ENCODE data around the gene GPS2. TPM values are rescaled to one million over a fixed set of nuclear protein-coding genes. Genes with fewer than 3 reads are reported as not detected.
"Not testable (repeated sequence)": the region's sequence is repeated elsewhere in the genome, so short reads cannot be mapped to it uniquely, and the experiment has no call there.

GPS2 gene
- total and polyA plus RNA-seq, 2 donors (not counting 3 experiments of a cell fraction or from before 2014, with no cell fraction given), result 51.6 to 132 TPM

GRCh38 chr17:7340179-7340578, 25.0 kb upstream of the GPS2 start:
- Histone ChIP-seq H3K4me1 (ENCODE audit: control insufficient read depth, extremely low read depth, insufficient read depth, low read length) (no peaks in the 10 kb centered on the region), H4K20me1 (replicated peaks; ENCODE audit: control insufficient read depth, extremely low read depth, insufficient read depth, low read length) (no peaks in the 10 kb centered on the region), H3K27me3 (ENCODE audit: control insufficient read depth in 2 of 2, insufficient read depth in 2 of 2, low read length in 2 of 2) (no peaks in the 10 kb centered on the region), H3K9ac (replicated peaks; ENCODE audit: extremely low read depth, insufficient read depth, low read length) (no peak overlapping the region), H3K79me2 (ENCODE audit: control insufficient read depth, insufficient read depth, low read length) (no peaks in the 10 kb centered on the region), H3K4me3 (replicated peaks in 1 of 3; ENCODE audit: insufficient read depth in 1 of 3, low read depth in 1 of 3, low read length in 3 of 3) (no peak overlapping the region), H3K9me1 (replicated peaks; ENCODE audit: control insufficient read depth, extremely low read depth, insufficient read depth, low read length) (no peaks in the 10 kb centered on the region), H3K9me3 (replicated peaks; ENCODE audit: control insufficient read depth, insufficient read depth, low read length) (no peaks in the 10 kb centered on the region), H3K4me2 (ENCODE audit: insufficient read depth, low read length) (no peak overlapping the region), H3K36me3 (ENCODE audit: control insufficient read depth in 2 of 2, extremely low read depth in 1 of 2, insufficient read depth in 2 of 2, low read length in 2 of 2) (no peaks in the 10 kb centered on the region), H3K27ac (ENCODE audit: insufficient read depth, low read depth, low read length) (no peak overlapping the region), H2AFZ (ENCODE audit: low read depth, low read length) (no peak overlapping the region)
- TF ChIP-seq JUN (IDR thresholded peaks at IDR 0.05; ENCODE audit: borderline replicate concordance, insufficient read depth, insufficient read length, low read depth), result no peak
- TF ChIP-seq, protein P1, sequence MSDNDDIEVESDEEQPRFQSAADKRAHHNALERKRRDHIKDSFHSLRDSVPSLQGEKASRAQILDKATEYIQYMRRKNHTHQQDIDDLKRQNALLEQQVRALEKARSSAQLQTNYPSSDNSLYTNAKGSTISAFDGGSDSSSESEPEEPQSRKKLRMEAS (IDR thresholded peaks at IDR 0.05; ENCODE audit: insufficient read depth, insufficient read length), result no peak
- no peak for TF ChIP-seq FOS (IDR thresholded peaks at IDR 0.05; ENCODE audit: borderline replicate concordance, insufficient read depth, low read length)
- no peak for TF ChIP-seq POLR2AphosphoS5 (IDR thresholded peaks at IDR 0.05; ENCODE audit: insufficient read depth, low read depth, low read length)
- no peak for TF ChIP-seq GATA2 (IDR thresholded peaks at IDR 0.05; ENCODE audit: insufficient read depth, insufficient read length, low read depth, low read length)
- TF ChIP-seq MYC (IDR thresholded peaks at IDR 0.05; ENCODE audit: low read depth, low read length), result no peak
- no peak for TF ChIP-seq CTCF (IDR thresholded peaks at IDR 0.05; ENCODE audit: extremely low read depth in 1 of 2, insufficient read depth in 1 of 2, low read depth in 1 of 2, low read length in 2 of 2)
- no peak for TF ChIP-seq EZH2 (IDR thresholded peaks at IDR 0.05; ENCODE audit: borderline replicate concordance, low read depth, low read length, severe bottlenecking)
- TF ChIP-seq POLR2A (IDR thresholded peaks at IDR 0.05; ENCODE audit: low read depth, low read length), result no peak
- FAIRE-seq (no peak), DNase-seq (ENCODE audit: low read depth, low spot score) (no peak)
- ChIA-PET CTCF (interaction anchor here (2.8 kb wide), 1 partner anchor 11 kb away, joined by 8 read pairs; the partner anchor contains the start of gene NEURL4), POLR2A (no interaction called here)
- intact Hi-C loops (cut with micrococcal nuclease), result no loop called here
- no TSS peak for BruUV-seq (replicated peaks)
- dilution Hi-C loops (cut with MboI; ENCODE audit: extremely low pct_ligation_motif_present, low sequenced_read_pairs), result no loop called here

DNA sequence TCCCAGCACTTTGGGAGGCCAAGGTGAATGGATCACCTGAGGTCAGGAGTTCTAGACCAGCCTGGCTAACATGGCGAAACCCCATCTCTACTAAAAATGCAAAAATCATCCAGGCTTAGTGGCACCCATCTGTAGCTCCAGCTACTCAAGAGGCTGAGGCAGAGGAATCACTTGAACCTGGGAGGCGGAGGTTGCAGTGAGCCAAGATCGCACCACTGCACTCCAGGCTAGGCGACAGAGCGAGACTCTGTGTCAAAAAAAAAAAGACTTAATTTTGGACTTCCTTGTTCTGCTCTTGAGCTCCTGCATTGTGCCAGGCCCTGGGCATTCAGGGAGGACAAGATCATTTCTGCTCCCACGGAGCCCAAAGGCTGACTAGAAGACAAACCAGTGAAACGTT, 22.4 kb upstream of the GPS2 start:
- H3K4me1 ChIP-seq (ENCODE audit: control insufficient read depth, extremely low read depth, insufficient read depth, low read length); H3K4me3 ChIP-seq (replicated peaks in 1 of 3; ENCODE audit: insufficient read depth in 1 of 3, low read depth in 1 of 3, low read length in 3 of 3); H3K79me2 ChIP-seq (ENCODE audit: control insufficient read depth, insufficient read depth, low read length); H3K4me2 ChIP-seq (ENCODE audit: insufficient read depth, low read length); H4K20me1 ChIP-seq (replicated peaks; ENCODE audit: control insufficient read depth, extremely low read depth, insufficient read depth, low read length); H3K9me3 ChIP-seq (replicated peaks; ENCODE audit: control insufficient read depth, insufficient read depth, low read length); H3K9ac ChIP-seq (replicated peaks; ENCODE audit: extremely low read depth, insufficient read depth, low read length); H3K27me3 ChIP-seq (ENCODE audit: control insufficient read depth in 2 of 2, insufficient read depth in 2 of 2, low read length in 2 of 2); dilution Hi-C loops (cut with MboI; ENCODE audit: extremely low pct_ligation_motif_present, low sequenced_read_pairs); FAIRE-seq; intact Hi-C loops (cut with micrococcal nuclease); H3K27ac ChIP-seq (ENCODE audit: insufficient read depth, low read depth, low read length); BruUV-seq (replicated peaks); H2AFZ ChIP-seq (ENCODE audit: low read depth, low read length); H3K36me3 ChIP-seq (ENCODE audit: control insufficient read depth in 2 of 2, extremely low read depth in 1 of 2, insufficient read depth in 2 of 2, low read length in 2 of 2); DNase-seq (ENCODE audit: low read depth, low spot score); H3K9me1 ChIP-seq (replicated peaks; ENCODE audit: control insufficient read depth, extremely low read depth, insufficient read depth, low read length); POLR2A ChIA-PET: not testable (repeated sequence)
- CTCF ChIA-PET, result interaction anchor here (0.6 to 2.0 kb wide), 7 partner anchors 12 to 292 kb away, joined by 3 to 8 read pairs (median 4); no protein-coding TSS in a partner anchor

Measured in endothelial cell of umbilical vein (primary cell).